Activated T-helper 2 cell treated with anti-CD3 and anti-CD28 coated beads, Interferon-gamma antibody, Interleukin-2, Interleukin-4, amounts not matched to agents 10 μg/mL and 5 μg/mL and 100 μg/mL, durations not matched to agents 14 hours and 24 hours and 36 hours (primary cell): Measurements from ENCODE around the gene MYCL. TPM values are rescaled to one million over a fixed set of nuclear protein-coding genes. Genes with fewer than 3 reads are reported as not detected.
"Not testable (repeated sequence)": the region's sequence is repeated elsewhere in the genome, so short reads cannot be mapped to it uniquely, and the experiment has no call there.

Experiments
- DNase-seq: peaks from one replicate; pipeline ENCODE4 v3.0.0; 2021; ENCODE audit warnings: low spot score
- H3K27ac Mint-ChIP-seq: one replicate; pipeline ENCODE4 v1.8.0; 2021; ENCODE audit warnings: mixed read lengths
- H3K27me3 Mint-ChIP-seq: one replicate; pipeline ENCODE4 v1.8.0; 2021; ENCODE audit warnings: low read depth, mixed read lengths
- H3K36me3 Mint-ChIP-seq: one replicate; pipeline ENCODE4 v1.8.0; 2021; ENCODE audit warnings: low read depth, mixed read lengths
- H3K4me1 Mint-ChIP-seq: one replicate; pipeline ENCODE4 v1.8.0; 2021; ENCODE audit warnings: low read depth, mixed read lengths
- H3K4me3 Mint-ChIP-seq: one replicate; pipeline ENCODE4 v1.8.0; 2021; ENCODE audit warnings: low read depth, mild to moderate bottlenecking, moderate library complexity, mixed read lengths
- H3K9me3 Mint-ChIP-seq: one replicate; pipeline ENCODE4 v1.8.0; 2021; ENCODE audit warnings: mixed read lengths
- intact Hi-C: fragments of 100-400 bp; cut with micrococcal nuclease; formaldehyde crosslinking; loops from one replicate; pipeline ENCODE4 v1.15.1; 2023
- total RNA-seq: library from RNA; stranded (reverse); gene quantifications from 2 replicates; pipeline ENCODE4 v1.2.3, GENCODE V29; 2022

The MYCL gene
- total RNA-seq, 1 donor from 2014 or later: 0.50 TPM

DNA sequence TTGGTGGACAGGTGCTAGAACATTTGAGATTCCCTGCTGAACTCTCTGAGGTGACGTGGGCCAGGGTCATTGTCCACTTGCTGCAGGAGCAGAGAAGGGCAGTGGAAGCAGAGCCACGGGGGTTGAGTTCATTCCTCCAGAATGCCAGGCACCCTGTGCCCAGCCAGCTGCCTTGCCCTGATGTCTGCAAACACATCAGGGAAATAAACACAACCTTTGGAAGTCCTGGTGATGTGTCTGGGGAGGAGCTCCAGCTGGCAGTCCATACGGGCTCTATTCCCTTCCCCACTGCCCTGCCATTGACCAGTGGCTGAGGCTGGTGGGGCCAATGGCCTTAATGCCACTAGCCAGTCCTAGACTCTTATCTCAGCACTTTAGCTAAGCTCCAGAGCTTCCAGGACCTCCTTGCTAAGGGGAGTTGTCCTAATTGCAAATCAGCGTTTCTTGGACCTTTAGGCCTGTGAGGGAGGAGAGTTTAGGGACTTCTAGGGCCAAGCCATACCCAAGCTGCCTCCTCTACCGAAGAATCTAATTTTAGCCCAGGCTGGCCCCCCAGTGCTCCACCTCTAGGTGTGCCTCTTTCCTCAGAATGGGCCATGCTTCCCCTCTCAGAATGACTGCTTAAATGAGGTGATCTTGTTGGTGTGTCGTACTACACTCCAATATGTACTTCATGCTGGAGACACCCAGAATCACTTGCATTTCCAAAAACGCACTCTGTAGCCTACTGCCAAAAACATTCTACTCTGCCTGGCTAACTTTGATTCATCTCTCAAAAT lies 27.3 kb upstream of the MYCL start:
- H3K4me1 Mint-ChIP-seq: no peaks in the 10 kb centered on the region
- intact Hi-C loops: no loop called here
- no peak overlapping the region for H3K27ac Mint-ChIP-seq
- no peaks in the 10 kb centered on the region for H3K9me3 Mint-ChIP-seq
- no peaks in the 10 kb centered on the region for H3K36me3 Mint-ChIP-seq
- H3K27me3 Mint-ChIP-seq: peaks cover 6% of the 10 kb centered on the region
- no peak overlapping the region for H3K4me3 Mint-ChIP-seq
- DNase-seq: no peak

DNA sequence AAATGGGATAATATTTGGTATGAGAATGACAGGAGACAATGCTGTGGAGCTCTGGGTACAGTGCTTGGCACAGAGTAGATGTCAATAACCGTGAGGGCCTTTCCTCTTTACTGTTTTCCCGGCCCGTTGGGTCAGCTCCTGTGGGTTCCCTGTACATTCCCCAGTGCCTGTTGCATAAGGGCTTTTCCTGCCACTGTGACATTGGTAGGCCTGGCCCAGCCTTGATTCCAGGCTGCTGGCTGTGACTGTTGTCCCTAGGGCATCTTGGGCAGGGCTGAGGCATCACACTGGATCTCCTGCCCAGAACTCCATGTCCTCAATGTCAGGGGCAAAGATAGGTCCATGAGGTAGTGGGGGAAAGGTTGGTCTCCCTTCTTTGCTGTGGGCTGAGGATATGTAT lies 25.8 kb upstream of the MYCL start:
- H3K4me3 Mint-ChIP-seq: no peak overlapping the region
- H3K27me3 Mint-ChIP-seq: peaks cover 6% of the 10 kb centered on the region
- no peaks in the 10 kb centered on the region for H3K36me3 Mint-ChIP-seq
- no peaks in the 10 kb centered on the region for H3K9me3 Mint-ChIP-seq
- no peak for DNase-seq
- H3K27ac Mint-ChIP-seq: no peak overlapping the region
- intact Hi-C loops: no loop called here
- H3K4me1 Mint-ChIP-seq: no peaks in the 10 kb centered on the region

DNA sequence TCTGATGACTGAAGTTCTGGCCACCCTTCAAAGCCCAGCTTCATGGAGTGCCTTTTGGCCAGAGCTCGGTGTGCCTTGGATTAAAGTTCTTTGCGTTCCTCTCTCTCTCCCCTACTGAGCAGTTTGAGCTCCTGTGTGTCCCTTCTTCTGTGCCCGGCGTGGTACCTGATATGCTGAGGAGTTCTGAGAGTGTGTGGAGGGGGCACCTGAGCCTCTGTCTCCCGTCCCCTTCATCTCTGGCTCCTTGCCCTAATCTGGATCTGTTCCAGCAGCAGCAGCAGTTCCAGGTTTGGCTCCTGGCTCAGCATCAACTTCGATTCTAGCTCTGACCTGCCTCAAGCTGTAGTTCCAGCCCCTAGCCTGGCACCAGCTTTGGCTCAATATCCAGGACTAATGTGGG lies 25.1 kb upstream of the MYCL start:
- DNase-seq: no peak
- no peak overlapping the region for H3K4me3 Mint-ChIP-seq
- peaks cover 5% of the 10 kb centered on the region for H3K27me3 Mint-ChIP-seq
- no peaks in the 10 kb centered on the region for H3K4me1 Mint-ChIP-seq
- H3K9me3 Mint-ChIP-seq: no peaks in the 10 kb centered on the region
- intact Hi-C loops: no loop called here
- no peak overlapping the region for H3K27ac Mint-ChIP-seq
- no peaks in the 10 kb centered on the region for H3K36me3 Mint-ChIP-seq

DNA sequence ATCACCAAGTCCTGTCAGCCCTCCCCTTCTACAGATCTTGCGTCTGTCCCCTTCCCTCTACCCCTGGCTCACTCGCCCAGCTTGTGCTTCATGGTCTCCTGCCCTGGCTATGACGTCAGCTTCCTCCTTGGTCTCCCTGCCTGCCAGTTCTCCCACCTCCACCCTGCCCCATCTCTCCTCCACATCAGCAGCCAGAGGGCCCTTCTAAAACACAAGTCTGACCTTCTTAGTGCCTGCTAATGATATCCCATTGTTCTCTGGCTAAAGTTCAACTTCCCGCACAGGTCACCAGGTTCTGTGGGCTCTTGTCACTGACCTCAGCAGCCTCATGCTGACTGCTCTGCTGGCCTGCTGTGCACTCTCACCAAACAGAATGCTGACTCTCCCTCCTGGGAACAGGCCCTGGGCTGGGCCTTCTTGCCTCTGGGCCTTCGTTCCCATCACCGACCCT lies 24.7 kb upstream of the MYCL start:
- no peak for DNase-seq
- Mint-ChIP-seq H3K9me3 (no peaks in the 10 kb centered on the region), H3K27ac (no peak overlapping the region), H3K36me3 (no peaks in the 10 kb centered on the region), H3K4me1 (no peaks in the 10 kb centered on the region), H3K4me3 (no peak overlapping the region), H3K27me3 (peaks cover 3% of the 10 kb centered on the region)
- intact Hi-C loops: no loop called here

DNA sequence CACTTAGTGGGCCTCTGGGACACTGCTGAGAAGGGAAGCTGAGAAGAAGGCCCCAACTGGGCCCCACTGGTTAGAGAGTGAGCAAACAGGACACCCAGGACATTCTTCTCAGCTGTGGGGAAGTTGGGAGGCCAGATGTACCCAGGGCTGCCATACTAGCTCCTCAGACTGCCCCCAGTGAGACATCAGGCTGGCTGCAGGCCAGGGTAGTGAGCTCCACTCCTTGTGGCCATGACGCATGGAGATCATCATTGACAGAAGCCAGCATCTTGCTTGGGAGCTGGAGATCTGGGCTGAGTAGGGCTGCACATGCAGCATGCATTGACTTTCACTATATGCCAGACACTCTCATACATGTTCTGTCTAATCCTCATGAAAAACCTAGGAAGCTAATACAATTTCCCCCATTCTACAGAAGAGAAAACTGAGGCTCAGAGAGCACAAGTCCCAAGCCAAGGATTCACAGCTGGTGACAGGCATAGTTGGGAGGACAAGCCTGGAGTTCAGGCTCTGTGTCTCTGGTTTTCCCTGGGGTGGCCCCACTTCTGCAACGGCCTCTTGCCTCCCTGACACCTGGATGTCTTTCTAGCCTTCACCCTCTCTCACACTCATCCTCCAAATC lies 24.1 kb upstream of the MYCL start:
- Mint-ChIP-seq H3K36me3 (no peaks in the 10 kb centered on the region), H3K27me3 (peaks cover 3% of the 10 kb centered on the region), H3K27ac (no peak overlapping the region), H3K9me3 (no peaks in the 10 kb centered on the region), H3K4me3 (no peak overlapping the region), H3K4me1 (no peaks in the 10 kb centered on the region)
- DNase-seq: no peak
- intact Hi-C loops: no loop called here

DNA sequence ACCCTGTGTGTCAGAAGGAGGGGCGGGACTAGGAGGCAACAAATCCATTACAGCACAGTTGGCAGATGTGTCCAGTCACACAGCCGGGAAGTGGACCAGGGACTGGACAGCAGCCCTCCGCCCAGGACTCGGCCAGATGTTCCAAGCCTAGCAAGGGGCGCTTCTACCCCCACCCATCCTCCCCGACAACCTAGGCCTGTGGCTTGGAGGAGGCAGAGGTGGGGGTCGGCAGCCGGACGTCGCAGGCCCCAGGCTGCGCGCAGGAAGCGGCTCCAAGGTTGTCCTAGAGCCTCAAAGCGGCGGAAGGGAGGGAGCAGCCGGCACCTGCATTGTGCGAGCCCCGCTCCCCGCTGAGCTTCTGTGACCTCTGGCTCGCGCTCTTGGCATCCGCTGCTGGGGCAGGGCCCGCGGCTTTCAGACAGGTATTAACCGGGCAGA lies 20.6 kb upstream of the MYCL start:
- no peak for DNase-seq
- H3K4me3 Mint-ChIP-seq: no peak overlapping the region
- H3K27me3 Mint-ChIP-seq: peaks cover 4% of the 10 kb centered on the region
- H3K4me1 Mint-ChIP-seq: no peaks in the 10 kb centered on the region
- H3K9me3 Mint-ChIP-seq: no peaks in the 10 kb centered on the region
- H3K27ac Mint-ChIP-seq: no peak overlapping the region
- intact Hi-C loops: no loop called here
- no peaks in the 10 kb centered on the region for H3K36me3 Mint-ChIP-seq

DNA sequence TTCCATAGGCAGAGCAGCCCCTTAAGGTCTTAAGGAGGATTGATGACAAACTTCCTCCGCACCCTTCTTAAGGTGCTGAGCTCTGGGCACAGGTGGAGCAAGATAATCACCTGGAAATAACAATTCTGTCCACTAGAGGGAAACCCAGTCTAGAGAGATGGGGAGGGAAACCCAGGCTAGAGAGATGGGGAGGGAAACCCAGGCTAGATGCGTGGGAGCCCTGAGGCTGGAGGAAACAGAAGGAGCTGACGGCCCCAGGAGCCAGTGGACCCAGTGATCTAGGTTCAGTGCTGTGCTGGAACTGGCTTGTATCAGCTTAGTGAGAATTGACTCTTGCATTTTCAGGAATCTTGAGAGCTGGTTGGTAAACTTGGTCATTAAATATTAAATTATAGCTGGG lies 17.8 kb upstream of the MYCL start:
- DNase-seq: peak; percentile 14
- no peak overlapping the region for H3K27ac Mint-ChIP-seq
- no peak overlapping the region for H3K4me3 Mint-ChIP-seq
- no peaks in the 10 kb centered on the region for H3K9me3 Mint-ChIP-seq
- H3K27me3 Mint-ChIP-seq: peaks cover 4% of the 10 kb centered on the region
- intact Hi-C loops: loop anchor here (1.0 kb wide), 2 partner anchors 54 to 113 kb away; no protein-coding TSS in a partner anchor
- H3K4me1 Mint-ChIP-seq: no peaks in the 10 kb centered on the region
- H3K36me3 Mint-ChIP-seq: no peaks in the 10 kb centered on the region

DNA sequence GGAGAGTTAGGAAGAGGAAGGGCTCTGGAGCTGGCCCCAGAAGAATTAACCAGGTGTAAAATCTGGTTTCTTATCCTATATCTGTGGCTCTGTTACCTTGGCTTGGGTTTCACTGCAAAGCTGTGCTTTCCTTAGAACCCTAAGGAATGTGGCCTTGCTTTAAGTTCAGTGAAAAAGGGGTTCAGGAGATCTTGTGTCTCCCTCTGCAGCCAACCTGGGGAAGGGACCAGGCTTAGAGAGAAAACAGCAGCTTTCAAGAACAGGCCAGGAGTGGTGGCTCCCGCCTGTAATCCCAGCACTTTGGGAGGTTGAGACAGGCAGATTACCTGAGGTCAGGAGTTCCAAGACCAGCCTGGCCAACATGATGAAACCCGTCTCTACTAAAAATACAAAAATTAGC lies 16.1 kb upstream of the MYCL start:
- H3K4me1 Mint-ChIP-seq: no peaks in the 10 kb centered on the region
- no peak for DNase-seq
- no peak overlapping the region for H3K27ac Mint-ChIP-seq
- intact Hi-C loops: no loop called here
- no peaks in the 10 kb centered on the region for H3K36me3 Mint-ChIP-seq
- peaks cover 3% of the 10 kb centered on the region for H3K27me3 Mint-ChIP-seq
- H3K4me3 Mint-ChIP-seq: no peak overlapping the region
- no peaks in the 10 kb centered on the region for H3K9me3 Mint-ChIP-seq

DNA sequence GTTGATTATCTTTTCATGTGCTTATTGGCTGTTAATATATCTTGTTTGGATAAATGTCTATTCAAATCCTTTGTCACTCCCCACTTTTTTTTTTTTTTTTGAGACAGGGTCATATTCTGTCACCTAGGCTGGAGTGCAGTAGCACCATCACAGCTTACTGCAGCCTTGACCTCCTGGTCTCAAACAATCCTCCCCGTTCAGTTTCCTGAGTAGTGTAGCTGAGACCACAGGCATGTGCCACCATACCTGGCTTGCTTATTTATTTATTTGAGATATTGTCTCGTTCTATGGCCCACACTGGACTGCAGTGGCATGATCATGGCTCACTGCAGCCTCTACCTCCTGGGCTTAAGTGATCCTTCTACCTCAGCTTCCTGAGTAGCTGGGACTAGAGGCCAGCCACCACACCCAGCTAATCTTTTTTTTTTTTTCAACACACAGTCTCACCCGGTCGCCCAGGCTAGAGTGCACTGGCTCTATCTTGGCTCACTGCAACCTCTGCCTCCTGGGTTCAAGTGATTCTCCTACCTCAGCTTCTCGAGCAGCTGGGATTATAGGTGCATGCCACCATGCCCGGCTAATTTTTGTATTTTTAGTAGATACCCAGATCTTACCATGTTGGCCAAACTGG lies 13.9 kb upstream of the MYCL start:
- Mint-ChIP-seq H3K36me3 (no peaks in the 10 kb centered on the region), H3K27ac (no peak overlapping the region), H3K4me3 (no peak overlapping the region), H3K9me3 (no peaks in the 10 kb centered on the region), H3K4me1 (no peaks in the 10 kb centered on the region), H3K27me3 (peaks cover 3% of the 10 kb centered on the region)
- intact Hi-C loops: no loop called here
- no peak for DNase-seq

DNA sequence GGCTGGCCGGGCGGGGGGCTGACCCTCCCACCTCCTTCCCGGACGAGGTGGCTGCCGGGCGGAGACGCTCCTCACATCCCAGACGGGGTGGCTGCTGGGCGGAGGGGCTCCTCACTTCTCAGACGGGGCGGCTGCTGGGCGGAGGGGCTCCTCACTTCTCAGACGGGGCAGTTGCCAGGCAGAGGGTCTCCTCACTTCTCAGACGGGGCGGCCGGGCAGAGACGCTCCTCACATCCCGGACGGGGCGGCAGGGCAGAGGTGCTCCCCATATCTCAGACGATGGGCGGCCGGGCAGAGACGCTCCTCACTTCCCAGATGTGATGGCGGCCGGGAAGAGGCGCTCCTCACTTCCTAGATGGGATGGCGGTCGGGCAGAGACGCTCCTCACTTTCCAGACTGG lies 11.4 kb upstream of the MYCL start:
- H3K4me1 Mint-ChIP-seq, DNase-seq, H3K36me3 Mint-ChIP-seq, H3K4me3 Mint-ChIP-seq, H3K27ac Mint-ChIP-seq, H3K27me3 Mint-ChIP-seq, intact Hi-C loops, H3K9me3 Mint-ChIP-seq: not testable (repeated sequence)

DNA sequence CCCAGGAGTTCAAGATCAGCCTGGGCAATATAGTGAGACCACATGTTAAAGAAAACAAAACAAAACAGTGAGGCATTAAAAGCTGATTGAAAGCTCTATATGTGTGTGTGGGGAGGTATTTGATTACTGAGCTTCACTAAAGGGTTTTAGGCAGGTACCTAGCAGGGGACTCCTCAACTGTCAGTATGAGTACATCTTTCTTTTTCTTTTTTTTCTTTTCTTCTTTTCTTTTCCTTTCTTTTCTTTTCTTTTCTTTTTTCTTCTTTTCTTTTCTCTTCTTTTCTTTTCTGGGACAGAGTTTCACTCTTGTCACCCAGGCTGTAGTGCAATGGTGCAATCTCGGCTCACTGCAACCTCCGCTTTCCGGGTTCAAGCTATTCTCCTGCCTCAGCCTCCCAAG lies 8.5 kb upstream of the MYCL start:
- Mint-ChIP-seq H3K9me3 (peaks cover 21% of the 10 kb centered on the region), H3K27ac (no peak overlapping the region), H3K4me1 (no peaks in the 10 kb centered on the region), H3K27me3 (peaks cover 10% of the 10 kb centered on the region), H3K4me3 (no peak overlapping the region), H3K36me3 (no peaks in the 10 kb centered on the region)
- intact Hi-C loops: no loop called here
- DNase-seq: no peak

DNA sequence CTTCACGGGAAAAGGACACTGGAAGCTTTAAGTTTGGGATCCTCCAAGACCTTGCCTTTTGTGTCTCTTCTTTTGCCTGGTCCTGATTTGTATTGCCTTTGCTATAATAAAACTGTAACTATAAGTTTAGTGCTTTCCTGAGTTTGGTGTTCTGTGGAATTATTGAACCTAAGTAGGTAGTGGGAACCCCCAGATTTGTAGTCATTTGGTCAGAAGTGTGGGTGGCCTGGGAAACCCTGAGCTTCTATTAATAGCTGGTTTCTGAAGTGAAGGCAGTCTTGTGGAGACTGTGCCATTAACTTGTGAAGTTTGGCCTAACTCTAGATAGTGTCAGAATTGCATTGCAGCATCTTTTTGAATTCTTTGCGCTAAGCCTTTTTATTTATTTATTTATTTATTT lies 6.8 kb upstream of the MYCL start:
- DNase-seq: no peak
- intact Hi-C loops: no loop called here
- Mint-ChIP-seq H3K9me3 (peaks cover 21% of the 10 kb centered on the region), H3K27me3 (peaks cover 21% of the 10 kb centered on the region), H3K27ac (no peak overlapping the region), H3K36me3 (no peaks in the 10 kb centered on the region), H3K4me1 (no peaks in the 10 kb centered on the region), H3K4me3 (no peak overlapping the region)
